Activated T-helper 2 cell treated with anti-CD3 and anti-CD28 coated beads, Interferon-gamma antibody, Interleukin-2, Interleukin-4, amounts not matched to agents 10 μg/mL and 5 μg/mL and 100 μg/mL, durations not matched to agents 14 hours and 24 hours and 36 hours (primary cell): ENCODE results near the gene SAMD5. TPM values are rescaled to one million over a fixed set of nuclear protein-coding genes. Genes with fewer than 3 reads are reported as not detected.
"Not testable (repeated sequence)": the region's sequence is repeated elsewhere in the genome, so short reads cannot be mapped to it uniquely, and the experiment has no call there.

Experiments
- DNase-seq: peaks from one replicate; pipeline ENCODE4 v3.0.0; 2021; ENCODE audit warnings: low spot score
- H3K27ac Mint-ChIP-seq: one replicate; pipeline ENCODE4 v1.8.0; 2021; ENCODE audit warnings: mixed read lengths
- H3K27me3 Mint-ChIP-seq: one replicate; pipeline ENCODE4 v1.8.0; 2021; ENCODE audit warnings: low read depth, mixed read lengths
- H3K36me3 Mint-ChIP-seq: one replicate; pipeline ENCODE4 v1.8.0; 2021; ENCODE audit warnings: low read depth, mixed read lengths
- H3K4me1 Mint-ChIP-seq: one replicate; pipeline ENCODE4 v1.8.0; 2021; ENCODE audit warnings: low read depth, mixed read lengths
- H3K4me3 Mint-ChIP-seq: one replicate; pipeline ENCODE4 v1.8.0; 2021; ENCODE audit warnings: low read depth, mild to moderate bottlenecking, moderate library complexity, mixed read lengths
- H3K9me3 Mint-ChIP-seq: one replicate; pipeline ENCODE4 v1.8.0; 2021; ENCODE audit warnings: mixed read lengths
- intact Hi-C: fragments of 100-400 bp; cut with micrococcal nuclease; formaldehyde crosslinking; loops from one replicate; pipeline ENCODE4 v1.15.1; 2023
- total RNA-seq: library from RNA; stranded (reverse); gene quantifications from 2 replicates; pipeline ENCODE4 v1.2.3, GENCODE V29; 2022

The SAMD5 gene
- total RNA-seq, 1 donor from 2014 or later: 0.48 TPM

- intact Hi-C loops: no loop called here
- H3K4me3 Mint-ChIP-seq: no peak overlapping the region
- peaks cover 12% of the 10 kb centered on the region for H3K27me3 Mint-ChIP-seq
- peaks cover 8% of the 10 kb centered on the region for H3K4me1 Mint-ChIP-seq
- no peak overlapping the region for H3K27ac Mint-ChIP-seq
- DNase-seq: no peak
- H3K9me3 Mint-ChIP-seq: no peaks in the 10 kb centered on the region
- no peaks in the 10 kb centered on the region for H3K36me3 Mint-ChIP-seq
Measured at GRCh38 chr6:147534116-147534860, 25.8 kb downstream of the SAMD5 start.

GRCh38 chr6:147538821-147539220, 30.3 kb downstream of the SAMD5 start:
- H3K4me1 Mint-ChIP-seq: no peaks in the 10 kb centered on the region
- H3K4me3 Mint-ChIP-seq: no peak overlapping the region

GRCh38 chr6:147540075-147540474, 31.6 kb downstream of the SAMD5 start:
- Mint-ChIP-seq H3K27ac (no peak overlapping the region), H3K4me1 (no peaks in the 10 kb centered on the region), H3K9me3 (no peaks in the 10 kb centered on the region), H3K4me3 (no peak overlapping the region), H3K27me3 (no peaks in the 10 kb centered on the region), H3K36me3 (no peaks in the 10 kb centered on the region)
- no peak for DNase-seq
- intact Hi-C loops: no loop called here

More at GRCh38 chr6:147538821-147539220, 30.3 kb downstream of the SAMD5 start:
- DNase-seq: no peak
- H3K9me3 Mint-ChIP-seq: no peaks in the 10 kb centered on the region
- H3K27me3 Mint-ChIP-seq: no peaks in the 10 kb centered on the region
- H3K36me3 Mint-ChIP-seq: no peaks in the 10 kb centered on the region
- intact Hi-C loops: no loop called here
- H3K27ac Mint-ChIP-seq: no peak overlapping the region

- H3K27me3 Mint-ChIP-seq, H3K9me3 Mint-ChIP-seq, H3K4me1 Mint-ChIP-seq, intact Hi-C loops, H3K27ac Mint-ChIP-seq, H3K36me3 Mint-ChIP-seq, DNase-seq, H3K4me3 Mint-ChIP-seq: not testable (repeated sequence)
Measured at GRCh38 chr6:147542436-147542835, 33.9 kb downstream of the SAMD5 start.

GRCh38 chr6:147544420-147544819, 35.9 kb downstream of the SAMD5 start:
- DNase-seq: no peak
- Mint-ChIP-seq H3K4me1 (no peaks in the 10 kb centered on the region), H3K36me3 (no peaks in the 10 kb centered on the region), H3K27me3 (no peaks in the 10 kb centered on the region), H3K9me3 (no peaks in the 10 kb centered on the region), H3K27ac (no peak overlapping the region), H3K4me3 (no peak overlapping the region)
- intact Hi-C loops: no loop called here

GRCh38 chr6:147546501-147547368, 38.2 kb downstream of the SAMD5 start:
- Mint-ChIP-seq H3K4me3 (no peak overlapping the region), H3K27ac (no peak overlapping the region), H3K27me3 (no peaks in the 10 kb centered on the region), H3K4me1 (no peaks in the 10 kb centered on the region), H3K9me3 (no peaks in the 10 kb centered on the region), H3K36me3 (no peaks in the 10 kb centered on the region)
- intact Hi-C loops: no loop called here
- no peak for DNase-seq

- DNase-seq: no peak
- no peak overlapping the region for H3K27ac Mint-ChIP-seq
- no peaks in the 10 kb centered on the region for H3K27me3 Mint-ChIP-seq
- no peak overlapping the region for H3K4me3 Mint-ChIP-seq
- H3K36me3 Mint-ChIP-seq: no peaks in the 10 kb centered on the region
- intact Hi-C loops: no loop called here
- no peaks in the 10 kb centered on the region for H3K9me3 Mint-ChIP-seq
- no peaks in the 10 kb centered on the region for H3K4me1 Mint-ChIP-seq
Measured at GRCh38 chr6:147547369-147547902, 38.9 kb downstream of the SAMD5 start.

- no peaks in the 10 kb centered on the region for H3K36me3 Mint-ChIP-seq
- H3K4me1 Mint-ChIP-seq: no peaks in the 10 kb centered on the region
- DNase-seq: no peak
- intact Hi-C loops: no loop called here
- H3K27ac Mint-ChIP-seq: no peak overlapping the region
- H3K9me3 Mint-ChIP-seq: no peaks in the 10 kb centered on the region
- H3K27me3 Mint-ChIP-seq: no peaks in the 10 kb centered on the region
- no peak overlapping the region for H3K4me3 Mint-ChIP-seq
Measured at GRCh38 chr6:147548921-147549475, 40.5 kb downstream of the SAMD5 start.

- no peak overlapping the region for H3K4me3 Mint-ChIP-seq
- no peaks in the 10 kb centered on the region for H3K9me3 Mint-ChIP-seq
- no peak overlapping the region for H3K27ac Mint-ChIP-seq
- no peak for DNase-seq
- H3K36me3 Mint-ChIP-seq: no peaks in the 10 kb centered on the region
- H3K4me1 Mint-ChIP-seq: no peaks in the 10 kb centered on the region
- intact Hi-C loops: no loop called here
- no peaks in the 10 kb centered on the region for H3K27me3 Mint-ChIP-seq
Measured at GRCh38 chr6:147549531-147549930, 41.0 kb downstream of the SAMD5 start.

GRCh38 chr6:147551976-147552375, 43.5 kb downstream of the SAMD5 start:
- Mint-ChIP-seq H3K4me1 (no peaks in the 10 kb centered on the region), H3K27ac (no peak overlapping the region), H3K27me3 (no peaks in the 10 kb centered on the region), H3K9me3 (no peaks in the 10 kb centered on the region), H3K36me3 (no peaks in the 10 kb centered on the region), H3K4me3 (no peak overlapping the region)
- intact Hi-C loops: no loop called here
- no peak for DNase-seq

GRCh38 chr6:147553099-147553498, 44.6 kb downstream of the SAMD5 start:
- no peak for DNase-seq
- Mint-ChIP-seq H3K9me3 (no peaks in the 10 kb centered on the region), H3K4me3 (no peak overlapping the region), H3K4me1 (no peaks in the 10 kb centered on the region), H3K27me3 (no peaks in the 10 kb centered on the region), H3K27ac (no peak overlapping the region), H3K36me3 (no peaks in the 10 kb centered on the region)
- intact Hi-C loops: no loop called here

- Mint-ChIP-seq H3K4me1 (no peaks in the 10 kb centered on the region), H3K4me3 (no peak overlapping the region), H3K27me3 (no peaks in the 10 kb centered on the region), H3K9me3 (no peaks in the 10 kb centered on the region), H3K27ac (no peak overlapping the region), H3K36me3 (no peaks in the 10 kb centered on the region)
- DNase-seq: no peak
- intact Hi-C loops: no loop called here
Measured at GRCh38 chr6:147554281-147554680, 45.8 kb downstream of the SAMD5 start.

GRCh38 chr6:147559006-147559405, 50.5 kb downstream of the SAMD5 start:
- Mint-ChIP-seq H3K9me3 (no peaks in the 10 kb centered on the region), H3K4me1 (no peaks in the 10 kb centered on the region), H3K4me3 (no peak overlapping the region), H3K27me3 (no peaks in the 10 kb centered on the region), H3K27ac (no peak overlapping the region), H3K36me3 (no peaks in the 10 kb centered on the region)
- intact Hi-C loops: no loop called here
- DNase-seq: no peak
